ENCODE data around the gene UBE3C. TPM values are rescaled to one million over a fixed set of nuclear protein-coding genes. Genes with fewer than 3 reads are reported as not detected.
A peak's percentile ranks its signal among the peaks of the same experiment; 100 is the strongest.

Gene UBE3C
- total RNA-seq, 1 donor from 2014 or later: 69.5 TPM

DNA sequence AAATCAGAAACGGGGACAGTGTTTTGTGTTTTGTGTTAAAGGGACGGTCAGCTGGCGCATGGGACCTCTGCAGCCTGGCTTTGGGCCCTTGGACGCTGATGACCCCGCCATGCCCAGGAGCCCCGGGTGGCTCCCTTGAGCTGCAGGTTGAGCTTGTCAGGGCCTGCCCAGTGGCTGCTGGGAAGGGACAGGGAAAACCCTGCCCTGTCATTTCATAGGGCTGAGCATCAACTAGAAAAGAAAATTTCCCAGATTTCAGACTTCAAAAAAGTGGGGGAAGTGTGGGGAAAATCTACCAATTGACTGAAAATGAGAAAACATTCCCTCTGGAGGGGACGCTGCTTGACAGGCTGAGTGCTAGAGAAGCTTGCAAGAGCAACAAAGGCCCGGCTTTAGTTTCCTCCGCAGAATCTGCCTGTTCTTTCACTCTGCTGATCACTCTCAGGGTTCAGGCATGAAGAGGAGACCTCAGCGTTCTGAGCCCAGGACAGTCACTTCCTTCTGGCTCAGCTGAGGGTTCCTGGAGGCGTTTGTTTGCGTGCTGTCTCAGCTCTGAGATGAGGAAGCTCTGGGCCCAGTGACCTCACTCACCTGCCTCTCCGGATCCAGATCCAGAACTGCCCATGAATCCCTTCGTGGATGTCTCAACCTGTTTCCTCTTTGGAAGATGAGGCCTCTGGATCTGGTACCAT lies 179.4 kb downstream of the UBE3C start:
- Histone ChIP-seq H3K27me3 (no peaks in the 10 kb centered on the region), H3K9me3 (no peaks in the 10 kb centered on the region), H3K4me3 (no peak overlapping the region), H3K27ac (peak overlapping the region; percentile 54), H3K4me1 (no peaks in the 10 kb centered on the region), H3K36me3 (no peaks in the 10 kb centered on the region)
- intact Hi-C loops (cut with DNase I): no loop called here
- DNase-seq (ENCODE audit: extremely low spot score in 2 of 2): no peak
- TF ChIP-seq POLR2AphosphoS5 (IDR thresholded peaks at IDR 0.05; ENCODE audit: insufficient read depth in 1 of 2, low read depth in 1 of 2) (no peak), POLR2A (IDR thresholded peaks at IDR 0.05) (no peak)
- TF ChIP-seq, protein P1, sequence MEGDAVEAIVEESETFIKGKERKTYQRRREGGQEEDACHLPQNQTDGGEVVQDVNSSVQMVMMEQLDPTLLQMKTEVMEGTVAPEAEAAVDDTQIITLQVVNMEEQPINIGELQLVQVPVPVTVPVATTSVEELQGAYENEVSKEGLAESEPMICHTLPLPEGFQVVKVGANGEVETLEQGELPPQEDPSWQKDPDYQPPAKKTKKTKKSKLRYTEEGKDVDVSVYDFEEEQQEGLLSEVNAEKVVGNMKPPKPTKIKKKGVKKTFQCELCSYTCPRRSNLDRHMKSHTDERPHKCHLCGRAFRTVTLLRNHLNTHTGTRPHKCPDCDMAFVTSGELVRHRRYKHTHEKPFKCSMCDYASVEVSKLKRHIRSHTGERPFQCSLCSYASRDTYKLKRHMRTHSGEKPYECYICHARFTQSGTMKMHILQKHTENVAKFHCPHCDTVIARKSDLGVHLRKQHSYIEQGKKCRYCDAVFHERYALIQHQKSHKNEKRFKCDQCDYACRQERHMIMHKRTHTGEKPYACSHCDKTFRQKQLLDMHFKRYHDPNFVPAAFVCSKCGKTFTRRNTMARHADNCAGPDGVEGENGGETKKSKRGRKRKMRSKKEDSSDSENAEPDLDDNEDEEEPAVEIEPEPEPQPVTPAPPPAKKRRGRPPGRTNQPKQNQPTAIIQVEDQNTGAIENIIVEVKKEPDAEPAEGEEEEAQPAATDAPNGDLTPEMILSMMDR (IDR thresholded peaks at IDR 0.05): no peak

Small RNA genes within 50 kb of the gene (small RNA-seq; reads per million reads assigned to genes)
- not detected for gene AC004975.1

Other genes with a start within 250 kb of the UBE3C start
- 45.7 TPM for gene LMBR1, start 245.7 kb upstream of the UBE3C start, total RNA-seq
- gene NOM1, start 189.2 kb upstream of the UBE3C start, total RNA-seq: 28.5 TPM
- not detected for gene MNX1, start 128.3 kb upstream of the UBE3C start, total RNA-seq
- gene DNAJB6, start 198.1 kb downstream of the UBE3C start, total RNA-seq: 93.1 TPM

Measured in vagina (tissue), 2 donors.